HepG2 (cell line): ENCODE data around the gene BCL2L1. TPM values are rescaled to one million over a fixed set of nuclear protein-coding genes. Genes with fewer than 3 reads are reported as not detected.
A peak's percentile ranks its signal among the peaks of the same experiment; 100 is the strongest.

Experiments
- AGO2 ChIP-seq: fragments of 200-400 bp; formaldehyde crosslinking; optimal IDR thresholded peaks from 2 replicates; pipeline ENCODE3; 2017; ENCODE audit warnings: mild to moderate bottlenecking, low read depth, low read length, moderate library complexity
- GLI4 ChIP-seq: sonication (generic); formaldehyde crosslinking; IDR thresholded peaks from 2 replicates; pipeline ENCODE4 v1.5.1; 2020; ENCODE audit warnings: missing genetic modification reagents, mild to moderate bottlenecking, moderate library complexity, borderline replicate concordance
- HNRNPK ChIP-seq: fragments of 200-400 bp; formaldehyde crosslinking; IDR thresholded peaks from 2 replicates; pipeline ENCODE4 v1.6.1; 2018; ENCODE audit warnings: low read length, low read depth, moderate library complexity, mild to moderate bottlenecking; ENCODE audit not compliant: poor library complexity, severe bottlenecking
- NRL ChIP-seq: sonication (generic); formaldehyde crosslinking; IDR thresholded peaks from 2 replicates; pipeline ENCODE4 v1.5.0; 2020; ENCODE audit warnings: missing genetic modification reagents, mild to moderate bottlenecking, moderate library complexity, borderline replicate concordance
- ZFP37 ChIP-seq: sonication (generic); formaldehyde crosslinking; IDR thresholded peaks from 2 replicates; pipeline ENCODE4 v1.4.0; 2020; ENCODE audit warnings: missing genetic modification reagents, borderline replicate concordance
- ZNF652 ChIP-seq: IDR thresholded peaks from 2 replicates; pipeline ENCODE4 v1.6.1; 2016; ENCODE audit warnings: low read depth, borderline replicate concordance
- polyA plus RNA-seq, 8 experiments: library from polyadenylated mRNA; depleted of rRNA in 3 of 8; stranded (reverse) in 7 of 8; unstranded in 1 of 8; fragments of >200 nt; fragmentation: Illumina TruSeq in 4 of 8; extraction: Trizol in 4 of 8; gene quantifications; 2 replicates each; pipeline versions ENCODE4 v1.2.1 to v1.2.3, GENCODE V29; 2011 to 2016; ENCODE audit warnings: low read depth in 4 of 8, missing spikeins in 1 of 8, mixed read lengths in 1 of 8; ENCODE audit not compliant: insufficient read depth in 1 of 8
- total RNA-seq, 5 experiments: library from RNA; depleted of rRNA; stranded (reverse); fragments of >200 nt; fragmentation: Illumina TruSeq; extraction: Trizol; gene quantifications; 2 replicates each; pipeline ENCODE4 v1.2.3, GENCODE V29; 2016; ENCODE audit warnings: low read depth in 1 of 5
- TF ChIP-seq, protein P1 (sequence below): sonication (generic); formaldehyde crosslinking; IDR thresholded peaks from 2 replicates; pipeline ENCODE4 v1.4.0; 2020; ENCODE audit warnings: missing genetic modification reagents
- TF ChIP-seq, protein P2 (sequence below): sonication (generic); formaldehyde crosslinking; IDR thresholded peaks from 2 replicates; pipeline ENCODE4 v1.4.0; 2020; ENCODE audit warnings: missing genetic modification reagents
- TF ChIP-seq, protein P3 (sequence below): sonication (generic); formaldehyde crosslinking; IDR thresholded peaks from 2 replicates; pipeline ENCODE4 v1.4.0; 2020; ENCODE audit warnings: mild to moderate bottlenecking, missing genetic modification reagents, borderline replicate concordance
- TF ChIP-seq, protein P4 (sequence below): sonication (generic); formaldehyde crosslinking; IDR thresholded peaks from 2 replicates; pipeline ENCODE4 v1.4.0; 2020; ENCODE audit warnings: missing genetic modification reagents

The BCL2L1 gene
- total and polyA plus RNA-seq, 2 of the 13 experiments (the other 11 are each of a cell fraction or from before 2014, with no cell fraction given), result 164 to 258 TPM

DNA sequence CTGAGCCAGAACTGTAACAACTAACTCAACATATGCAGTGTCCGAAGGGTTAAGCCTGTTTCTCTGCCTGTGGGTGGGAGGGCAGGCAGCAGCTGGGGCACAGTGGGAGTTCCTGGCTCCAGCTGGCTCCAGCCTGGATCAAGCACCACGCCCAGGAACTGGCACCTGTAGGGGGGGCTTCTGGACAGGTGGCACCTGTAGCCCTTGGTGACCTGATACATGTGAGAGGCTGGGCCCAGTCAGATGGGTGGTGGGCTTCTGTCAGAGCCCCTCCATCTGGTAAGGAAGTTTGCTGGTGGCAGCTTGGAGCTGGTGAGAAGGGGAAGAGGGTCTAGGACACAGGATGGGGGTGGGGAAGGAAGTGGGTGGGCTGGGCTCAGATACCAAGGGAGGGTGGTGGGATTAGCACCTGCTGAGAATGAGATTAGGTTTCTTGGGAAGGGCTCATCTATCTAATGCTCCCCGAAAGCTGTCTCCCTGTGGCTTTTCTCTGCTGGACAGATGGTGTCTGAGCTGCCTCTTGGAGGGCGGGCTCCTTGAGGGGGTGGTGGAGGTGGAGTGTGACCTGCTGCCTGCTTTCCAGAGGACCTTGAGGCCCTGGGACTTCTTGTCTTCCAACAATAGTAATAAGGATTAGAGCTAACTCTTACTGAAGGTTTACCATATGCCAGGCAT, 28.5 kb downstream of the BCL2L1 start (continued):
- TF ChIP-seq GLI4 (CRISPR knock-in tag) (no peak), NRL (peak; percentile 16; the same call in 1 of the 2 replicates), ZNF652 (CRISPR knock-in tag) (peak; percentile 93), HNRNPK (no peak), ZFP37 (CRISPR knock-in tag) (no peak), AGO2 (peak; percentile 77)
- TF ChIP-seq, protein P1, sequence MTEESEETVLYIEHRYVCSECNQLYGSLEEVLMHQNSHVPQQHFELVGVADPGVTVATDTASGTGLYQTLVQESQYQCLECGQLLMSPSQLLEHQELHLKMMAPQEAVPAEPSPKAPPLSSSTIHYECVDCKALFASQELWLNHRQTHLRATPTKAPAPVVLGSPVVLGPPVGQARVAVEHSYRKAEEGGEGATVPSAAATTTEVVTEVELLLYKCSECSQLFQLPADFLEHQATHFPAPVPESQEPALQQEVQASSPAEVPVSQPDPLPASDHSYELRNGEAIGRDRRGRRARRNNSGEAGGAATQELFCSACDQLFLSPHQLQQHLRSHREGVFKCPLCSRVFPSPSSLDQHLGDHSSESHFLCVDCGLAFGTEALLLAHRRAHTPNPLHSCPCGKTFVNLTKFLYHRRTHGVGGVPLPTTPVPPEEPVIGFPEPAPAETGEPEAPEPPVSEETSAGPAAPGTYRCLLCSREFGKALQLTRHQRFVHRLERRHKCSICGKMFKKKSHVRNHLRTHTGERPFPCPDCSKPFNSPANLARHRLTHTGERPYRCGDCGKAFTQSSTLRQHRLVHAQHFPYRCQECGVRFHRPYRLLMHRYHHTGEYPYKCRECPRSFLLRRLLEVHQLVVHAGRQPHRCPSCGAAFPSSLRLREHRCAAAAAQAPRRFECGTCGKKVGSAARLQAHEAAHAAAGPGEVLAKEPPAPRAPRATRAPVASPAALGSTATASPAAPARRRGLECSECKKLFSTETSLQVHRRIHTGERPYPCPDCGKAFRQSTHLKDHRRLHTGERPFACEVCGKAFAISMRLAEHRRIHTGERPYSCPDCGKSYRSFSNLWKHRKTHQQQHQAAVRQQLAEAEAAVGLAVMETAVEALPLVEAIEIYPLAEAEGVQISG (CRISPR knock-in tag), result peak; percentile 30; the same call in 1 of the 2 replicates
- TF ChIP-seq, protein P2, sequence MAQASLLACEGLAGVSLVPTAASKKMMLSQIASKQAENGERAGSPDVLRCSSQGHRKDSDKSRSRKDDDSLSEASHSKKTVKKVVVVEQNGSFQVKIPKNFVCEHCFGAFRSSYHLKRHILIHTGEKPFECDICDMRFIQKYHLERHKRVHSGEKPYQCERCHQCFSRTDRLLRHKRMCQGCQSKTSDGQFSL (CRISPR knock-in tag), result no peak
- TF ChIP-seq, protein P3, sequence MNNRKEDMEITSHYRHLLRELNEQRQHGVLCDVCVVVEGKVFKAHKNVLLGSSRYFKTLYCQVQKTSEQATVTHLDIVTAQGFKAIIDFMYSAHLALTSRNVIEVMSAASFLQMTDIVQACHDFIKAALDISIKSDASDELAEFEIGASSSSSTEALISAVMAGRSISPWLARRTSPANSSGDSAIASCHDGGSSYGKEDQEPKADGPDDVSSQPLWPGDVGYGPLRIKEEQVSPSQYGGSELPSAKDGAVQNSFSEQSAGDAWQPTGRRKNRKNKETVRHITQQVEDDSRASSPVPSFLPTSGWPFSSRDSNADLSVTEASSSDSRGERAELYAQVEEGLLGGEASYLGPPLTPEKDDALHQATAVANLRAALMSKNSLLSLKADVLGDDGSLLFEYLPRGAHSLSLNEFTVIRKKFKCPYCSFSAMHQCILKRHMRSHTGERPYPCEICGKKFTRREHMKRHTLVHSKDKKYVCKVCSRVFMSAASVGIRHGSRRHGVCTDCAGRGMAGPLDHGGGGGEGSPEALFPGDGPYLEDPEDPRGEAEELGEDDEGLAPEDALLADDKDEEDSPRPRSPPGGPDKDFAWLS (CRISPR knock-in tag), result no peak
- TF ChIP-seq, protein P4, sequence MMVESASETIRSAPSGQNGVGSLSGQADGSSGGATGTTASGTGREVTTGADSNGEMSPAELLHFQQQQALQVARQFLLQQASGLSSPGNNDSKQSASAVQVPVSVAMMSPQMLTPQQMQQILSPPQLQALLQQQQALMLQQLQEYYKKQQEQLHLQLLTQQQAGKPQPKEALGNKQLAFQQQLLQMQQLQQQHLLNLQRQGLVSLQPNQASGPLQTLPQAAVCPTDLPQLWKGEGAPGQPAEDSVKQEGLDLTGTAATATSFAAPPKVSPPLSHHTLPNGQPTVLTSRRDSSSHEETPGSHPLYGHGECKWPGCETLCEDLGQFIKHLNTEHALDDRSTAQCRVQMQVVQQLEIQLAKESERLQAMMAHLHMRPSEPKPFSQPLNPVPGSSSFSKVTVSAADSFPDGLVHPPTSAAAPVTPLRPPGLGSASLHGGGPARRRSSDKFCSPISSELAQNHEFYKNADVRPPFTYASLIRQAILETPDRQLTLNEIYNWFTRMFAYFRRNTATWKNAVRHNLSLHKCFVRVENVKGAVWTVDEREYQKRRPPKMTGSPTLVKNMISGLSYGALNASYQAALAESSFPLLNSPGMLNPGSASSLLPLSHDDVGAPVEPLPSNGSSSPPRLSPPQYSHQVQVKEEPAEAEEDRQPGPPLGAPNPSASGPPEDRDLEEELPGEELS (CRISPR knock-in tag), result no peak
